HG02981 (cell line): ENCODE measurements around the gene NCS1.
"Not testable (repeated sequence)": the region's sequence is repeated elsewhere in the genome, so short reads cannot be mapped to it uniquely, and the experiment has no call there.

Source experiments
- ATAC-seq: cut with Tn5 transposase; IDR thresholded peaks from one replicate; pipeline ENCODE4 v1.9.1; 2021; ENCODE audit warnings: mild to moderate bottlenecking, moderate library complexity; ENCODE audit not compliant: unreplicated experiment

The NCS1 gene

DNA sequence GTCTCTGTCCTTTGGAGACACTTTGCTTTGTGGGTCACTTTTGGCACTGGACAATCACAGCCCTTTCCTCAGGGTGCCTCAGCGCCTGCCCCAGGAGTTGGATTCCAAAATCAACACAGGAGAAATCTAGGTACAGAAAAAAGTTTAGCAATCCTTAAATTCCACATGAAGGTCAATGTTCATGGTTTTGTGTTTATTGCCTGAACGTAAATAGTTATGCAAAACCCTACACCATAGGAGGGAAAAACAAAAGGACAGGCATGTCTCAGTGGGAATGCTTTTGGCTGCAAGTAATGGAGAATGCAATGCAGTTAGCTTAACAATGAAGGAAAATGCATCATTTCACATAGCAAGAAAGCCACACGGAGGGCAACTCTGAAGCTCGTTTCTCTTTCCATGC, 86.8 kb downstream of the NCS1 start:
- no peak for ATAC-seq

- ATAC-seq = no peak
Observed at GRCh38 chr9:130260816-130261765, 88.9 kb downstream of the NCS1 start.

- no peak for ATAC-seq
Observed at GRCh38 chr9:130262061-130262745, 90.0 kb downstream of the NCS1 start.

DNA sequence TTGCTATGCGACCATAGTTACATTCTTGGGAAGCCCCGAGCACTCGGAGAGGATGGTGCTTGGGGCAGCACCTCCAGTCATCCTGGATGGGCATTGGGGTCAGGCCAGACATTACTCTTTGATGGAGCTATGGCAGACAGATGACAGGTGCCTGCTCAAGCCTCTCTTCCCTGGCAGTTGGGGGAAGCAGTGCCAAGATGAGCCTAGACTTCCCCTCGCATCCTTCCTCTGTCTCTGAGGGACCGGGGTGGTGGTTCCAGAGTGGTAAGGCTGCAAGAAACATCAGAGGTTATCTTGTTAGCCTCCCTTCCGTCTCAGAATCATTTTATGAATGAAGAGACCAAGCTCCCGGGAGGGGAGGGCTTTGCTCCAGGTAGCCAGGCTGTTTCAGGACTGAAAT, 90.6 kb downstream of the NCS1 start:
- no peak for ATAC-seq

DNA sequence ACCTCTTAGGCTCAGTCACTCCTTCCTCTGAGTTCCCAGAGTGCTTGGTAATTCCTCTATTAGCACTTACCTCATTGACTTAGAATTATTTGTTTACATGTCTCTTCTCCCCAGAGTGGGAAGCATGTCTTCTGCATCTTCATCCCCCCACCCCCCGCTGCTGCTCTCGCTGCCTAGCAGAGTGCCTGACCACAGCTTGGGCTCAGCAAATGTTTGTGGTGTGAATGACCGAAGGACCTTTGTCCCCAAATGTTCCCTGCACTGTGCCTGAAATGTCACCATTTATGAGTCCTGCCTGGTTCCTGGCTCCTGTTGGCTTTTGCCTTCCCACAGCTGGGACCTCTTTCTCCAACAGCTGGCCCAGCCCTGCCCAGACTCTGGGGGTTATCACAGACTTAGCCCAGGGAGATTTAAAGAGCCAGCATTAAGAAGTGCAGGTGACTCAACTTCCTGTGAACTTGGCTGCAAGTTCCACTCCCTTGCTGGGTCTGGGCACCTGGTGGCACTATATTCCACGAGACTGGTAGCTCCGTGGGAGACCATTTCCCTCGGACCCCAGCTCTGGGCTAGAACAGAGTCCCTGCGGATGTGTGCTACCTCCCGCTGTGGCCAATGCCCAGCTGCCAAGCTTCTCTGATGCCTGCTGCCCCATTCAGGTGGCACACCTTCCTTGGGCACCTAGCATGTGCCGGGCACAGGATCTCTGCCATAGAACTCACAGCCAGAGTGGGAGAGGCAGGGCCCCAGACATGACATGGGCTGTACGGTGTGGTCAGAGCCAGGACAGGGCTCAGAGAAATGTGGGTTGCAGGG, 91.6 kb downstream of the NCS1 start:
- ATAC-seq = no peak

DNA sequence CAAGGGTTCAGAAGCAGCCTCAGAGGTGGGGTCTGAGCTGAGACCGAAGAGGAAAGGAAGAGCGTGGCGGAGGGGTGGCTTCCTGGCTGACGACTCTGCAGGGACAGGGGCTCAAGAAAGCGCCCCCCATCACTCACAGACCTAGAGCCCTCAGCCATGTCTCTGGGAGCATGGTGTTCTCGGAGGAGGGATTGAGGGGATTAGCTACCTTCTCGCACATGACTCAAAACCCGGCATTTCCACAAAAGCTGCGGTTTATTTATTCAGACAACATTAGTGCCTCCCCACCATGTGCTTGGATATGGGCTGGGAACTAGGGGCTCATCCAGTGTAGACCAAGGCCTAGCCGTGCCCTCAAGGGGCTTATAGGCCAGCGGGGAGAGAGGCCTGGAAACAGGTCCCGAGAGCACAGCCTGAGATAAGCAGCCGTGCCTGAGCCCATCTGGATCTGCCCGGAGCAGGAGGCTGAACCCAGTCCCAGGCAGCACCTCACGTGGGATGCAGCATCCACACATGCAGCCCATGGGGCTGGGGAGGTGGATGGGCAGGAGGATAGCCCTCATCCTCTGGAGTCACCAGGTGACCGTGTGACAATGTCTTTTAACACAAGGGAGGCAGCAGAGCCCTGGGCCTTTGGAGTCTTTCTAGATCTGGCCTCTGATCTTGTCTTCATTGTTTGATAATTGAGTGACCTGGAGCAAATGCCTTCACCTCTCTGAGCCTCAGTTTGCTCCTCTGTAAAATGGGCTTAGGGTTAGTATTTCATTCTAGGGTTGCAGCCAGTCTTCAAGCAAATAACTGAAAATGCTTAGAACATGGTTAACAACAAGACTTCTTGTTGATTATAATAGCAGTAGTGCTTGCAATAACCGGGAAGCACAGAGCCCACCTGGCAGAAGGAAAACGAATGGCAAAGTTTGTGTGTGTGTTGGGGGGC, 92.5 kb downstream of the NCS1 start:
- no peak for ATAC-seq

DNA sequence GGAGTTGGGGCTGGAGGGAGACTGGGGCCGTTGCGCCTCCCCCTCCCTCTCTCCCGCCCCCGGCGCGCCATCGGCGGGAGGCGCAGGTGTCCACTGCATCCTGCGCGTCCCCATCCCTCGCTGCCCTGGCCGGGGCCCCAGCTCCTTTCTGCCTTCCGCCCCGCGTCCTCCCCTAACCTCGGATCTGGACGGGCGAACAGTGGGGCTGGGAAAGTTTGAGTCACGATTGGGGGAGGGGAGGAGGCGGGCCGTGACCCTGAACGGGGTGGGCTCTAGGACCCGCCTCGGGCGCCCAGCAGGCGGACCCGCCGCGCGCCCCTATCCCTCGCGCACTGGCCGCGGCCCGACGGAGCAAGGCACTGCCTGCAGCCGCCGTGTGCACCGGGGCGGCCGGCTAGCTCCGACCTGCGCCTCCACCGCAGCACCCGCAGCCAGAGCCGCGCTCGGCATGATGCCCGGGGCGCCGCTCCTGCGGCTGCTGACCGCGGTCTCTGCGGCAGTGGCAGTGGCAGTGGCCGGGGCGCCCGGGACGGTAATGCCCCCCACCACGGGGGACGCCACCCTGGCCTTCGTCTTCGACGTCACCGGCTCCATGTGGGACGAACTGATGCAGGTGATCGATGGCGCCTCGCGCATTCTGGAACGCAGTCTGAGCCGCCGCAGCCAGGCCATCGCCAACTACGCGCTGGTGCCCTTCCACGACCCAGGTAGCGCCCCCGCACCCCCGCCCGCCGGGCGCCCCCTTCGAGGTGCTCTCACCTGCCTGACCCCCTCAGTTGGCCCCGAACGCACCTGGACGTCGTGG, 93.4 kb downstream of the NCS1 start, which contains the start of gene HMCN2:
HMCN2 (plus strand) TSS at position 330 of the 805 bp plus-strand sequence; CDS start at position 449, 119 bp downstream.
- no peak for ATAC-seq

- ATAC-seq = no peak
Observed at GRCh38 chr9:130266236-130267098, 94.3 kb downstream of the NCS1 start.

DNA sequence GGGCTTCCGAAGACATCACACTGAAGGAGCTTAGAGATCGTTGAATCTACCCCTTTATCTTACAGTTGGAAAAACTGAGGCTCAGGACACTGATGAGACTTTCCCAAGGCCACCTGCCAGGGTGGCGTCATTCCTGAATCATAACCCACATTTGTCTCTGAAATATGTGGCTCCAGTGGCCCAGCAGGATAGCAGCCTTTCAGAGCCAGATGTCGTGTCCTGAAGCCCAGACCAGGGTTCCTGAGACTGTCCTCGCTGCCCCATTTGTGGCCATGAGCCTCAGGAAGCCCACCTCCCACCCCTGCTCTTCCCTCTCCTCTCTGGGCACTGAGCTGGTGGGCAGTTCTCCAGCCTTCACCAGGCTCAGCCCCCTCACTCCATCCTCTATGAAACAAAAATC, 95.7 kb downstream of the NCS1 start:
- no peak for ATAC-seq

GRCh38 chr9:130268521-130269211, 96.5 kb downstream of the NCS1 start:
- ATAC-seq = no peak

DNA sequence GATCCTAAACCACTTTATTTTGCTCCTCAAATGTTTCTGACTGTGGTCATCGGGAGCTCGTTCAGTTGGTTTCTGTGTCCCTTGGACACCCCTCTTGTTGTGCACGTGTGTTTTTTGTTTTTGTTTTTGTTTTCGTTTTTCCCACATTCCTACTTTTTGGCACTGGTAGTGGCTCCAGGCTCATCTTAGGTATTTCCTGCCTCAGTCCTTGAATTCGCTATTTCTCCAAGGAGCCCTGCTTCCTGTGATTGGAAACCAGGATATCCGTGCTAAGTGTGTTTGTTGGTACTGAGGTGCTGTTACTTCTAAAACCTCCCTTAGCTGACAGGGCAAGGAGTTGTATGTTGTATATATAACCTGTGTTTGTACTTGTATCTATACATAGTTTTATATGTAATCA, 99.3 kb downstream of the NCS1 start:
- no peak for ATAC-seq

GRCh38 chr9:130275156-130275555, 103.0 kb downstream of the NCS1 start:
- no peak for ATAC-seq

DNA sequence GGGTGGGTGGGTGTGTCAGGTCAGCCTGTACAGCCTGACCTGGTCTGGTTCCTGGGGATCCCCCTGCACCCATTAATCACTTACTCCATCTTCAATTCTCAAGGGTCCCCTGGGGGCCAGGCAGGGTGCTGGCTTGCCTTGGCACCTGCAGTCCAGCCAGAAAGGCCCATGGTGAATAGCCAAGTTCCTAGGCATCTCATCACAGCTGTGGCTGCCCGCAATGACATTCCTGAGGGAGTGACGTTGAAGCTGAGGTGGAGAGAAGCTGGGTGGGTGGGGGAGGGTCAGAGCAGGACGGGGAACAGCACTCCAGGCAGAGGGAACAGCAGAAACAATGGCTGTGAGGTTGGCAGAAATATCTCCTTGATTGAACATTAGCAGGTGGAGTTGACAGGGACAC, 103.9 kb downstream of the NCS1 start:
- ATAC-seq = no peak

GRCh38 chr9:130276955-130277354, 104.8 kb downstream of the NCS1 start:
- no peak for ATAC-seq

DNA sequence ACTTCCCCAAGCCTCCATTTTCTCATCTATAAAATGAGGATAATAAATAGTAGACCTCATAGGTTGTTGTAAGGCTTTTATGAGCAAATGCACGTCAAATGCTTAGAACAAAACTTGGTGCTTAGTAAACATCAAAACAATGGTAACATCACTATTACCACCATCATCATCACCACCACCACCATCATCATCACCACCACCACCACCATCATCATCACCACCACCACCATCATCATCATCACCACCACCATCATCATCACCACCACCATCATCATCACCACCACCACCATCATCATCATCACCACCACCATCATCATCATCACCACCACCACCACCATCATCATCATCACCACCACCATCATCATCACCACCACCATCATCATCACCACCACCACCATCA, 105.3 kb downstream of the NCS1 start:
- ATAC-seq = not testable (repeated sequence)

DNA sequence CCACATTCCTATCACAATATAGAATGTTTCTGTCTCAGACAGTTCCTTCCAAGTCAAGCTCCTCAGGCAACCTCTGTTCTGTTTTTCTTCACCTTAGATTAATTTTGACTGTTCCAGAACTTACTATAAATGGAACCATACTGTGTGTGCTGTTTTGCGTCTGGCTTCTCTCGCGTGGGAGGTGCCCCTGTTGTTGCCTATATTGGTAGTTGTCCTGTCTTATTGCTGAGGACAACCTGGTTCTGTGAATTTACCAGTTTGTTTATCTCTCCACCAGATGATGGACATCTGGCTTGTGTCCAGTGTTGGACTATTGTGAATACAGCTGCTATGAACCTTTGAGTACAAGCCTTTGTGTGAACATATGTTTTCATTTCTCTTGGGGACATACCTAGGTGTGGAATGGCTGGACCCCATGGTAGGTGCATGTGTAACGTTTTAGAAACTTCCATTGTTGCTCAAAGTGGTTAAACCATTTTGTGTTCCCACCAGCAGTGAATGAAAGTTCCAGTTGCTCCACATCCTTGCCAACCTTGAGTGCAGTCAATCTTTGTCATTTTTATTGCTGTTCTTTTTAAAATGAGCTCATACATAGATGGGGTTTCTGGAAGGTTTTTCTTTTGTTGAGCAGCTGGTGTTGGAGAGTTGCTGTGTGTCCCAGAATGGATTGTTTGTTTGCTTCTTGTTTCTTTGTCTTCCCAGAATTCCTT, 111.5 kb downstream of the NCS1 start:
- no peak for ATAC-seq

DNA sequence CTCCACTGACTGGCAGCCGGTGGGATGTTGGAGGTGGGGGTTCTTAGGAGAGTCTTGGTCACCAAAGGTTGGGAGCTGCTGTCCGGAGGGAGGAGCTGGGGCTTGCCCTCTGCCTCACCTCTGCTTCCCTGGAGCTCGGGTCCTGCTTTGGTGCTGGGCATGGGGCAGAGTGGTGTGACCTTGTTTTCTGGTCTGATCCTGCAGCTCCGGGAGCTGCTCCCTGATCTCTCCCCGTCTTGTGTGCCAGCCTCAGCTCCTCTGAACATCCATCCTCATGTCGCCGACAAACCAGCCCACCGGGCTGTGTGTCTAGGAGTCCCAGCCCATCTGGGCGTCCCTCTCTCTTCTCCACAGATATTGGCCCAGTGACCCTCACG, 112.0 kb downstream of the NCS1 start:
- ATAC-seq = no peak
